Posterior vena cava (tissue), 2 donors: ENCODE results near the gene ATRAID. TPM values are rescaled to one million over a fixed set of nuclear protein-coding genes. Genes with fewer than 3 reads are reported as not detected.

Source experiments
- DNase-seq: peaks from one replicate; pipeline ENCODE4 v3.0.0-alpha.2; 2020; ENCODE audit warnings: low spot score
- intact Hi-C, 2 donors: fragments of 100-400 bp; cut with DNase I; formaldehyde crosslinking; loops; one replicate each; pipeline versions ENCODE4 v1.14.1 to v1.14.2; 2022 to 2023
- total RNA-seq, 2 donors: library from RNA; stranded (reverse); fragmentation: NEBNext Ultra II Directional; extraction: Animal tissue kit (Norgen Biotek cat#: 25700); gene quantifications; one replicate each; pipeline ENCODE4 v1.2.1, GENCODE V29; 2021
- donor health status: DM: yes; HTN: yes; CAD: no.
- donor health status: DM: yes; HTN: yes; CAD: no.

Gene ATRAID
- total RNA-seq, 2 donors from 2014 or later: 76.1 to 116 TPM

DNA sequence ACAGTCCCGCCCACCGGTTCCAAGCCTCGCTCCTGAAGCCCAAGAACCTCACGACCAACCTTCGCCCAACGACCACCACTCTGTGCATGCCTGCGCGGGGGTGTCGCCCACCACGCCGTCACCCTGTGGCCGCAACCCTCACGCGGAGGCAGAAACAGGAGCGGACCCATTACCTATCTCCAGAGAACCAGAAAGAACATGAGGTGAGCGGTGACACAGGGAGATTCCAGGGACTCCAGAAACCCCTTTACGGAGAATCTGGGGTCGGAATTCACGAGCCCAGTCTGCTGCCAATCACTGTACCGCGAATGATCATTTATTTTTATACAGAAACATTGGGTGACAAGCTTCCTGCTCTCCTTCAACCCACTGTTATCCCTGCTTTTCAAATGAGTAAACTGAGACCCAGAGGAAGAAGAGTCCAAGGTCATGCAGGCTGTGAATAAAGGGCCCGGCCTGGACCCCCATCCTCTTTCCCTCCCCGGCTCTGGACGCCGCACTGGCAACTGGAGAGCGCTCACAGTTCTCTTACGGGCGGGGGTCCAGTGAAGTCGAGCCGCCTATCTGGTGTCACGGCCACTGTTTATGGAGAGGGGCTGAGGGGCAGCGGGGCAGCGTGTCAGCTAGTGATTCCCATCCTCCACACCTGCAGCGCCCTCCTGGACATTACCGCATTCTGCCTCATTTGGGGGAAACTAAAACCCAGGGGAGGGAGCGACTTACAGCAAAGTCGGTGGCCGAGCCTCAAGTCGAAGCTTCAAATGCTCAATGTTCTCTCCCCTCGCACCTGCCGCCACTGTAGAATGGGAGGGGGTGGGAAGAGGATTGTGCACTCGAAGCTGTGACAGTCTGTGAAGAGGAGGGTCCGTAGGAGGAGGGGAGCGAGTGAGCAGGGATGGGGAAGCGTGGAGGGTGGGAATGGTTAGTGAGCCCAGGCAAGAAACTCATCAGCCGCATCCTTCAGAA, 51.7 kb downstream of the ATRAID start:
- DNase-seq: peak; percentile 64
- intact Hi-C loops: no loop called here

DNA sequence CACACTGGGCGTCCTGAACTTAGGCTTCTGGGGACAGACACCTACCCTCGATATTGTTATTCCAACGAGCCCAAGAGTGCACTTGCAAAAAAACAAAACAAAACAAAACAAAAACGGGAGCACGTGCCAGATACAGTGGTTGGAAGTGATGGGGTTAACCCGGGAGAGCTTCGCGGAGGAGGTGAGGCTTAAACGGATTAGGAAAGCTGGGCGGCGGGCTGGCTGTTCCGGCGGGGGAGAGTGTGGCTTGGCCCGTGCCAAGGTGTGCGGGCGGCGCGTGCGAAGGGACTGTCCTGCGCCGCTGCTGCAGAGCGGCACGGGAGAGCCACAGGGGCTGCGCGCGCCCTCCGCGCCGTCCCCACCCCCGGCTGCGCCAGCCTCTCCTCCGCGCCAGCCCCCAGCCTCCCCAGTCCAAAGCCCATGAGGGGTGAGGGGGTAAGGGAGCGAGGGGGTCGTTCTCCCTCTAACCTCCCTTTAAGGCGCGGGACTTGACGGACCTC, 52.5 kb downstream of the ATRAID start:
- intact Hi-C loops: no loop called here
- DNase-seq: no peak

- intact Hi-C loops: no loop called here
- DNase-seq: peak; percentile 87
Observed at GRCh38 chr2:27264753-27265535, 53.1 kb downstream of the ATRAID start.

DNA sequence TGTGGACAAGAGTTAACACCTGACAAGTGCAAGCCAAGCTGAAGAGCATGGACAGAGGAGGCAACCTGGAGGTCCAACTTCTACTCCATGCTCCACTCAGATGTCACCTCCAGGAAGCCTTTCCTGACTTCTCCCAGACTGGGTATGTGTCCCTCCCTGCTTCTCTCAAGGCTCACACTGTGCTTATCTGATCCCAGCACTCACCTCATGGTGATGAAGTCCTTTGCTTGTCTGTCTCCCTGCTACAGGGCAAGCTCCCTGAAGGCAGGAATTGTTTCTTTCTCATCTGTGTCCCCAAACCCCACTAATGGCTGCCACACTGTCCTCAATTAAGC, 53.7 kb downstream of the ATRAID start:
- intact Hi-C loops: no loop called here
- DNase-seq: no peak

Other genes starting within 250 kb of the ATRAID start
- gene MAPRE3, start 241.4 kb upstream of the ATRAID start, total RNA-seq: 10 to 100 TPM; 11.4 to 16.3 TPM
- 10 to 100 TPM; 68.0 to 69.8 TPM for gene TMEM214, start 179.1 kb upstream of the ATRAID start, total RNA-seq
- 10 to 100 TPM; 20.0 to 22.9 TPM for gene AGBL5, start 160.4 kb upstream of the ATRAID start, total RNA-seq
- 100 to 1,000 TPM; 222 to 314 TPM for gene OST4, start 140.4 kb upstream of the ATRAID start, total RNA-seq
- gene EMILIN1, start 133.4 kb upstream of the ATRAID start, total RNA-seq: 100 to 1,000 TPM; 178 to 323 TPM
- 1 to 10 TPM; 5.7 to 7.8 TPM for gene KHK, start 125.3 kb upstream of the ATRAID start, total RNA-seq
- 10 to 100 TPM; 25.8 to 27.8 TPM for gene CGREF1, start 92.9 kb upstream of the ATRAID start, total RNA-seq
- gene ABHD1, start 88.2 kb upstream of the ATRAID start, total RNA-seq: under 1 TPM; 0.37 to 0.48 TPM
- 10 to 100 TPM; 90.7 to 92.3 TPM for gene PREB, start 77.4 kb upstream of the ATRAID start, total RNA-seq
- not detected for gene PRR30, start 72.6 kb upstream of the ATRAID start, total RNA-seq
- 10 to 100 TPM in 1 of 2 donors, 1 to 10 TPM in 1; 5.0 to 10.7 TPM for gene TCF23, start 63.0 kb upstream of the ATRAID start, total RNA-seq
- 10 to 100 TPM; 15.3 to 16.8 TPM for gene SLC5A6, start 227 bp downstream of the ATRAID start, total RNA-seq
- 10 to 100 TPM; 20.1 to 27.4 TPM for gene CAD, start 5.3 kb downstream of the ATRAID start, total RNA-seq
- gene SLC30A3, start 51.0 kb downstream of the ATRAID start, total RNA-seq: 1 to 10 TPM in 1 of 2 donors, under 1 TPM in 1; 0.24 to 1.4 TPM
- gene DNAJC5G, start 63.4 kb downstream of the ATRAID start, total RNA-seq: 1 to 10 TPM in 1 of 2 donors, under 1 TPM in 1; 0.19 to 1.0 TPM
- gene TRIM54, start 70.4 kb downstream of the ATRAID start, total RNA-seq: under 1 TPM; 0.32 to 0.52 TPM
- gene UCN, start 96.4 kb downstream of the ATRAID start, total RNA-seq: 1 to 10 TPM in 1 of 2 donors, under 1 TPM in 1; 0.95 to 1.2 TPM
- 10 to 100 TPM; 59.3 to 69.0 TPM for gene MPV17, start 111.1 kb downstream of the ATRAID start, total RNA-seq
- gene GTF3C2, start 144.7 kb downstream of the ATRAID start, total RNA-seq: 10 to 100 TPM; 36.9 to 41.3 TPM
- 10 to 100 TPM; 30.1 to 36.2 TPM for gene EIF2B4, start 158.3 kb downstream of the ATRAID start, total RNA-seq
- gene SNX17, start 158.6 kb downstream of the ATRAID start, total RNA-seq: 10 to 100 TPM; 76.4 to 85.3 TPM
- 10 to 100 TPM; 15.6 to 15.7 TPM for gene ZNF513, start 168.7 kb downstream of the ATRAID start, total RNA-seq
- gene PPM1G, start 197.6 kb downstream of the ATRAID start, total RNA-seq: 10 to 100 TPM; 38.8 to 41.6 TPM
- gene NRBP1, start 216.6 kb downstream of the ATRAID start, total RNA-seq: 10 to 100 TPM; 72.9 to 88.1 TPM
- gene KRTCAP3, start 230.3 kb downstream of the ATRAID start, total RNA-seq: 1 to 10 TPM in 1 of 2 donors, under 1 TPM in 1; 0.46 to 1.4 TPM